Stimulated activated naive CD8-positive, alpha-beta T cell treated with anti-CD3 and anti-CD28 coated beads, Interleukin-15, amount 100 ng/mL, for 72 hours (primary cell): ENCODE measurements around the gene JPH3.

ENCODE experiments used
- ATAC-seq: fragments of 150-1000 bp; cut with Tn5 transposase; 2 replicates; pipeline ENCODE4 v1.10.0; 2021; ENCODE audit warnings: mild to moderate bottlenecking, moderate library complexity
- DNase-seq, 2 donors: peaks; one replicate each; pipeline ENCODE4 v3.0.0; 2021 to 2022
- H3K27ac Mint-ChIP-seq, 2 donors: one replicate each; pipeline ENCODE4 v1.8.0; 2022; ENCODE audit warnings: mild to moderate bottlenecking in 2 of 2, mixed read lengths in 2 of 2, moderate library complexity in 2 of 2
- H3K27me3 Mint-ChIP-seq: one replicate; pipeline ENCODE4 v1.8.0; 2022; ENCODE audit warnings: mixed read lengths
- H3K4me1 Mint-ChIP-seq: one replicate; pipeline ENCODE4 v1.8.0; 2022; ENCODE audit warnings: mild to moderate bottlenecking, mixed read lengths
- H3K4me3 Mint-ChIP-seq, 2 donors: one replicate each; pipeline ENCODE4 v1.8.0; 2022; ENCODE audit warnings: mild to moderate bottlenecking in 2 of 2, mixed read lengths in 2 of 2, moderate library complexity in 1 of 2
- H3K9me3 Mint-ChIP-seq, 2 donors: one replicate each; pipeline ENCODE4 v1.8.0; 2022; ENCODE audit warnings: mixed read lengths in 2 of 2

The JPH3 gene

GRCh38 chr16:87584271-87584670, 18.0 kb upstream of the JPH3 start:
- DNase-seq (no peak), ATAC-seq (no peak)
- Mint-ChIP-seq H3K4me1 (no peaks in the 10 kb centered on the region), H3K27ac (no peak overlapping the region), H3K4me3 (no peak overlapping the region), H3K9me3 (no peaks in the 10 kb centered on the region), H3K27me3 (peaks cover 81% of the 10 kb centered on the region)

- Mint-ChIP-seq H3K27me3 (peaks cover 81% of the 10 kb centered on the region), H3K9me3 (no peaks in the 10 kb centered on the region), H3K4me1 (no peaks in the 10 kb centered on the region), H3K4me3 (no peak overlapping the region), H3K27ac (no peak overlapping the region)
- ATAC-seq (no peak), DNase-seq (no peak)
Measured at GRCh38 chr16:87584975-87585374, 17.3 kb upstream of the JPH3 start.

- DNase-seq = no peak
- peaks cover 84% of the 10 kb centered on the region for H3K27me3 Mint-ChIP-seq
- no peak overlapping the region for H3K4me3 Mint-ChIP-seq
- no peaks in the 10 kb centered on the region for H3K4me1 Mint-ChIP-seq
- no peaks in the 10 kb centered on the region for H3K9me3 Mint-ChIP-seq
- ATAC-seq = no peak
- peak overlapping the region in 1 of 2 donors; percentile 84 for H3K27ac Mint-ChIP-seq
Measured at GRCh38 chr16:87585442-87586200, 16.7 kb upstream of the JPH3 start.

GRCh38 chr16:87586201-87586782, 16.0 kb upstream of the JPH3 start:
- Mint-ChIP-seq H3K27ac (peak overlapping the region in 1 of 2 donors; percentile 84), H3K9me3 (no peaks in the 10 kb centered on the region), H3K4me1 (no peaks in the 10 kb centered on the region), H3K27me3 (peaks cover 85% of the 10 kb centered on the region), H3K4me3 (no peak overlapping the region)
- DNase-seq (no peak), ATAC-seq (no peak)

GRCh38 chr16:87587636-87588035, 14.7 kb upstream of the JPH3 start:
- no peak for DNase-seq
- Mint-ChIP-seq H3K27ac (no peak overlapping the region), H3K4me1 (no peaks in the 10 kb centered on the region), H3K4me3 (no peak overlapping the region), H3K27me3 (peaks cover 84% of the 10 kb centered on the region), H3K9me3 (no peaks in the 10 kb centered on the region)
- ATAC-seq = no peak

GRCh38 chr16:87592018-87592712, 10.1 kb upstream of the JPH3 start:
- no peak overlapping the region for H3K4me3 Mint-ChIP-seq
- H3K9me3 Mint-ChIP-seq = no peaks in the 10 kb centered on the region
- no peaks in the 10 kb centered on the region for H3K4me1 Mint-ChIP-seq
- peaks cover 48% of the 10 kb centered on the region for H3K27me3 Mint-ChIP-seq
- DNase-seq (no peak), ATAC-seq (no peak)
- no peak overlapping the region for H3K27ac Mint-ChIP-seq

GRCh38 chr16:87593710-87594258, 8.5 kb upstream of the JPH3 start:
- Mint-ChIP-seq H3K9me3 (no peaks in the 10 kb centered on the region), H3K27me3 (peaks cover 35% of the 10 kb centered on the region), H3K27ac (no peak overlapping the region), H3K4me1 (no peaks in the 10 kb centered on the region), H3K4me3 (no peak overlapping the region)
- ATAC-seq = no peak
- no peak for DNase-seq

GRCh38 chr16:87595712-87596111, 6.6 kb upstream of the JPH3 start:
- ATAC-seq (no peak), DNase-seq (no peak)
- H3K27ac Mint-ChIP-seq = no peak overlapping the region
- H3K9me3 Mint-ChIP-seq = no peaks in the 10 kb centered on the region
- peaks cover 33% of the 10 kb centered on the region for H3K27me3 Mint-ChIP-seq
- H3K4me1 Mint-ChIP-seq = no peaks in the 10 kb centered on the region
- H3K4me3 Mint-ChIP-seq = no peak overlapping the region

GRCh38 chr16:87597324-87597830, 4.9 kb upstream of the JPH3 start:
- H3K4me3 Mint-ChIP-seq = no peak overlapping the region
- H3K27me3 Mint-ChIP-seq = peaks cover 36% of the 10 kb centered on the region
- no peaks in the 10 kb centered on the region for H3K4me1 Mint-ChIP-seq
- DNase-seq (no peak), ATAC-seq (no peak)
- H3K9me3 Mint-ChIP-seq = no peaks in the 10 kb centered on the region
- H3K27ac Mint-ChIP-seq = no peak overlapping the region

- DNase-seq = no peak
- H3K9me3 Mint-ChIP-seq = no peaks in the 10 kb centered on the region
- H3K4me1 Mint-ChIP-seq = peaks cover 6% of the 10 kb centered on the region
- H3K27me3 Mint-ChIP-seq = peaks cover 44% of the 10 kb centered on the region
- ATAC-seq = no peak
- no peak overlapping the region for H3K4me3 Mint-ChIP-seq
- H3K27ac Mint-ChIP-seq = no peak overlapping the region
Measured at GRCh38 chr16:87598431-87598830, 3.9 kb upstream of the JPH3 start.

- Mint-ChIP-seq H3K27me3 (peaks cover 60% of the 10 kb centered on the region), H3K27ac (no peak overlapping the region)
Measured at GRCh38 chr16:87600246-87600645, 2.1 kb upstream of the JPH3 start.

GRCh38 chr16:87601401-87601981, 817 bp upstream of the JPH3 start:
- no peak overlapping the region for H3K27ac Mint-ChIP-seq
- no peaks in the 10 kb centered on the region for H3K9me3 Mint-ChIP-seq
- no peak for ATAC-seq
- peaks cover 16% of the 10 kb centered on the region for H3K4me1 Mint-ChIP-seq
- H3K4me3 Mint-ChIP-seq = peak overlapping the region; percentile 48 to 55
- peaks cover 67% of the 10 kb centered on the region for H3K27me3 Mint-ChIP-seq
- DNase-seq = no peak

More at GRCh38 chr16:87600246-87600645, 2.1 kb upstream of the JPH3 start:
- ATAC-seq (no peak), DNase-seq (no peak)
- no peak overlapping the region for H3K4me3 Mint-ChIP-seq
- H3K4me1 Mint-ChIP-seq = peaks cover 16% of the 10 kb centered on the region
- no peaks in the 10 kb centered on the region for H3K9me3 Mint-ChIP-seq

GRCh38 chr16:87602821-87603683, 744 bp downstream of the JPH3 start:
- Mint-ChIP-seq H3K9me3 (peaks cover 0 to 1% of the 10 kb centered on the region in 2 donors), H3K4me1 (peaks cover 16% of the 10 kb centered on the region), H3K4me3 (peak overlapping the region; percentile 72 to 79), H3K27ac (no peak overlapping the region), H3K27me3 (peaks cover 83% of the 10 kb centered on the region)
- ATAC-seq (peak; percentile 41), DNase-seq (peak in 1 of 2 donors; percentile 16)

GRCh38 chr16:87603684-87604633, 1.7 kb downstream of the JPH3 start:
- Mint-ChIP-seq H3K4me3 (peak overlapping the region; percentile 72 to 79), H3K27me3 (peaks cover 89% of the 10 kb centered on the region), H3K27ac (no peak overlapping the region), H3K4me1 (peaks cover 16% of the 10 kb centered on the region), H3K9me3 (peaks cover 0 to 7% of the 10 kb centered on the region in 2 donors)
- DNase-seq = no peak
- no peak for ATAC-seq
